ENCODE results near the gene DIPK1B.
A peak's percentile ranks its signal among the peaks of the same experiment; 100 is the strongest.

The DIPK1B gene

DNA sequence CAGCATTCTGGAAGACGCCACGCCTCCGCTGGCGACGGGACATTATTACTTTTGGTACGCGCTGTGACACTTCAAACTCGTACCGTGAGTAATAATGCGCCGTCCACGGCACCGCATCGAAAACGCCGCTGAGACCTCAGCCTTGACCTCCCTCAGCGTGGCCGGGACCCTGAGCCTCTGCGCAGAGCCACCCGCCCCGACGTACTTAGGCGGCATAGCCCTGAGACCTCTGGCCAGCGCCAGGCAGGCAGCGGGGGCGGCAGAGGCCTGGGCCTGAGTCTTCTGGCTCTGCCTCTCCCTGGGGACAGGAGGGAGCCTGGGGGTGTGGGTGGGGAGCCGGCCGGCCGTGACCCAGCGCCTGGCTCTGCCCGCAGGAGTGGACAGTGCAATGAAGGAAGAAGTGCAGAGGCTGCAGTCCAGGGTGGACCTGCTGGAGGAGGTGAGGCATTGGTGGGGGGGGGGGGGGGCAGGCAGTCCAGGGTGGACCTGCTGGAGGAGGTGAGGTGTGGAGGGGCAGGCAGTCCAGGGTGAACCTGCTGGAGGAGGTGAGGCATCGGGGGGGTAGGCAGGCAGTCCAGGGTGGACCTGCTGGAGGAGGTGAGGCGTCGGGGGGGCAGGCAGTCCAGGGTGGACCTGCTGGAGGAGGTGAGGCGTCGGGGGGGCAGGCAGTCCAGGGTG lies 41.7 kb upstream of the DIPK1B start:
- in situ Hi-C loops (cut with HindIII; ENCODE audit: low sequenced_read_pairs), result no loop called here
- no peak for TF ChIP-seq CTCF (IDR thresholded peaks at IDR 0.05; ENCODE audit: low read depth, low read length)
- DNase-seq (ENCODE audit: low read depth, low spot score), result no peak
- no peak overlapping the region for H3K4me3 ChIP-seq (ENCODE audit: low read depth, low read length)

- H3K4me3 ChIP-seq (ENCODE audit: low read depth, low read length), result no peak overlapping the region
- in situ Hi-C loops (cut with HindIII; ENCODE audit: low sequenced_read_pairs), result no loop called here
- DNase-seq (ENCODE audit: low read depth, low spot score), result no peak
- no peak for TF ChIP-seq CTCF (IDR thresholded peaks at IDR 0.05; ENCODE audit: low read depth, low read length)
Measured at GRCh38 chr9:136671254-136671614, 41.1 kb upstream of the DIPK1B start.

GRCh38 chr9:136671646-136672430 lies 40.5 kb upstream of the DIPK1B start:
- peak; percentile 96 for TF ChIP-seq CTCF (IDR thresholded peaks at IDR 0.05; ENCODE audit: low read depth, low read length)
- no peak overlapping the region for H3K4me3 ChIP-seq (ENCODE audit: low read depth, low read length)
- no peak for DNase-seq (ENCODE audit: low read depth, low spot score)
- in situ Hi-C loops (cut with HindIII; ENCODE audit: low sequenced_read_pairs), result no loop called here

- no peak overlapping the region for H3K4me3 ChIP-seq (ENCODE audit: low read depth, low read length)
- no peak for DNase-seq (ENCODE audit: low read depth, low spot score)
- no peak for TF ChIP-seq CTCF (IDR thresholded peaks at IDR 0.05; ENCODE audit: low read depth, low read length)
- in situ Hi-C loops (cut with HindIII; ENCODE audit: low sequenced_read_pairs), result no loop called here
Measured at GRCh38 chr9:136672431-136673087, 39.8 kb upstream of the DIPK1B start.

DNA sequence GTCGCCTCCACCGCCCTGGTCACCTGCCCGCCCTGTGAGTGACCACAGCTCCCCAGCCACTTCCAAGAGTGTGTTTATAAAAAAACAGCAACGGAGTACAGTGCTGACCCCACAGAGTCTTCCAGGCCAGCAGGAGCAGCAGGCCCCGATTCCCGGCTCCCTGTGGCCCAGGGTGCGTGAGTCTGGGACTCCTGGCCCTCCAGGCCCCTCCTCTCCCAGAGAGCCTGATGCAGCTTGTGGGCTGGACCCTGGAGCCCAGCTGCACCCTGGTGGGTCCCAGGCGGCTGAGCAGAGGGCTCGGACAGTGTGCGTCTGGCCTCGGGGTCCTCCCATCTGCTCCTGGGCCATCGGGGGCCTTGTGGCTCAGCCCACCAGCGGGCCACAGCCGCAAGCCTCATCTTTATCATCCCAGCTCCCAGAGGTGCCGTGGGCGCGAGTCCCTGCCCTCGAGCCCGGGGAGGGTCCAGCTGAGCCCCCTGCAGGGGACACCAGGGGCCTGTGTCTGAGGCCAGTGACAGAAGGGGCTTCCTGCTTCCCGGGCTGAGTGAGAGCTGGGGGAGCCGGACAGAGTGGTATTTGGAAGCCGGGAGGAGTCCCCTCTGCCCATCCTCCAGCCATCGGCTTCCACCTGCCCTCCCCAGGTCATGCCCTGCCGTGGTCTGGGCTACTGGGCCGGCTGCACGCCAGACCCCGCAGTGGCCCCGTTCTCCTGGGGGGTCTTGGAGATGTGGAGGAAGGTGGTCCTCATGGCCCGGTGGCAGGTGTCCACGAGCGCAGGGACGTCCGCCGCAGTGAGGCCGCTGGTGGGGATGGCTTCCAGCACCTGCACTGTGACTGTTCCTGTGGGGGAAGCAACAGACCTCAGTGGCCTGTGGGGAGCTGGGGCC lies 39.0 kb upstream of the DIPK1B start:
- in situ Hi-C loops (cut with HindIII; ENCODE audit: low sequenced_read_pairs), result no loop called here
- H3K4me3 ChIP-seq (ENCODE audit: low read depth, low read length), result no peak overlapping the region
- DNase-seq (ENCODE audit: low read depth, low spot score), result no peak
- no peak for TF ChIP-seq CTCF (IDR thresholded peaks at IDR 0.05; ENCODE audit: low read depth, low read length)

Measured in astrocyte of the spinal cord (primary cell).